Vagina (tissue), 2 donors: Measurements from ENCODE around the gene CES1.
"Not testable (repeated sequence)": the region's sequence is repeated elsewhere in the genome, so short reads cannot be mapped to it uniquely, and the experiment has no call there.

Source experiments
- POLR2A ChIP-seq, 2 donors: fragments of 450-650 bp; IDR thresholded peaks; one replicate each; pipeline ENCODE4 v1.6.1; 2017; ENCODE audit warnings: antibody characterized with exemption in 2 of 2, mild to moderate bottlenecking in 2 of 2, moderate library complexity in 2 of 2
- TF ChIP-seq, protein P1 (sequence below), 3 experiments: fragments of 450-650 bp in 2 of 3; fragments of 200-600 bp in 1 of 3; sonication (generic) in 1 of 3; IDR thresholded peaks; one replicate each; pipeline ENCODE4 v1.5.1; 2017 to 2019; ENCODE audit warnings: antibody characterized with exemption in 3 of 3, mild to moderate bottlenecking in 2 of 3, moderate library complexity in 2 of 3

DNA sequence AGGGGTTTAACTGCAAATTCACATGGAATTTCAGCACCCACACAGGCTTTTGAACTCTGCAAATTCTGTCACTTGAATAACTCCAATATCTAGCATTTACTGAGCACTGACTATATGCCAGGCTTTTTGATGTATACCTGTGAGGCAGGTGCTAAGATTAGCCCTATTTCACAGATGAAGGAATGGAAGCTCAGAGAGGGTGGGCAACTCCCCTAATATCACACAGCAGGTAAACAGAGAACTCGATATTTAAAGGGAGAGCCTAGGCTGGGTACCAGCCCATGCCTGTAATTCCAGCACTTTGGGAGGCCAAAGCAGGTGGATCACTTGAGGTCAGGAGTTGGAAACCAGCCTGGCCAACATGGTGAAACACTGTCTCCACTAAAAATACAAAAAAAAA, 24.8 kb upstream of the CES1 start:
- TF ChIP-seq, protein P1, sequence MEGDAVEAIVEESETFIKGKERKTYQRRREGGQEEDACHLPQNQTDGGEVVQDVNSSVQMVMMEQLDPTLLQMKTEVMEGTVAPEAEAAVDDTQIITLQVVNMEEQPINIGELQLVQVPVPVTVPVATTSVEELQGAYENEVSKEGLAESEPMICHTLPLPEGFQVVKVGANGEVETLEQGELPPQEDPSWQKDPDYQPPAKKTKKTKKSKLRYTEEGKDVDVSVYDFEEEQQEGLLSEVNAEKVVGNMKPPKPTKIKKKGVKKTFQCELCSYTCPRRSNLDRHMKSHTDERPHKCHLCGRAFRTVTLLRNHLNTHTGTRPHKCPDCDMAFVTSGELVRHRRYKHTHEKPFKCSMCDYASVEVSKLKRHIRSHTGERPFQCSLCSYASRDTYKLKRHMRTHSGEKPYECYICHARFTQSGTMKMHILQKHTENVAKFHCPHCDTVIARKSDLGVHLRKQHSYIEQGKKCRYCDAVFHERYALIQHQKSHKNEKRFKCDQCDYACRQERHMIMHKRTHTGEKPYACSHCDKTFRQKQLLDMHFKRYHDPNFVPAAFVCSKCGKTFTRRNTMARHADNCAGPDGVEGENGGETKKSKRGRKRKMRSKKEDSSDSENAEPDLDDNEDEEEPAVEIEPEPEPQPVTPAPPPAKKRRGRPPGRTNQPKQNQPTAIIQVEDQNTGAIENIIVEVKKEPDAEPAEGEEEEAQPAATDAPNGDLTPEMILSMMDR (IDR thresholded peaks at IDR 0.05) = not testable (repeated sequence)
- TF ChIP-seq POLR2A (IDR thresholded peaks at IDR 0.05) = not testable (repeated sequence)
